Measurements from ENCODE around the gene C6orf89. TPM values are rescaled to one million over a fixed set of nuclear protein-coding genes. Genes with fewer than 3 reads are reported as not detected.

Gene C6orf89
- total RNA-seq, 1 donor from 2014 or later: 28.4 TPM

DNA sequence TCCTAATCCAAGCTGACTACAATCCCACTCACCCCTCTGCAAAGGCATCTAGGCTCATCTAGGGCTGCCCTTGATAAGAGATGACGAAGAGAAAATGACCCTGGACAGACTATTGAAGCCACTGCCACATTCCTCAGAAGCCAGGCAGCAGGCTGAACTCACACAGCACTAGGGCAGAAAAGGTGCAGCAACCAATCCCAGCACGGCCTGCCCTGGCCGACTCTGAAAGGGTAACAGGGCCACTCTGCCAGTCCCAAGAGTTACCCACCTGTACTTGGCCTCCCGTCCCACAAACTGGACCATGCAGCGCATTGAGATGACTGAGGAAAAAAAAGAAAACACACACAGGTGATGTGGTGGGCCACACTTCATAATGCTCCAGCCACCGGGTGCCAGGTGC is 91.2 kb downstream of the C6orf89 start:
- intact Hi-C loops (cut with micrococcal nuclease): no loop called here
- DNase-seq (ENCODE audit: low spot score): no peak
- Mint-ChIP-seq H3K4me3 (ENCODE audit: low read depth) (no peak overlapping the region), H3K9me3 (no peaks in the 10 kb centered on the region), H3K36me3 (ENCODE audit: low read depth) (peaks cover 85% of the 10 kb centered on the region), H3K4me1 (ENCODE audit: low read depth) (peaks cover 18% of the 10 kb centered on the region), H3K27ac (no peak overlapping the region), H3K27me3 (ENCODE audit: low read depth) (no peaks in the 10 kb centered on the region)

DNA sequence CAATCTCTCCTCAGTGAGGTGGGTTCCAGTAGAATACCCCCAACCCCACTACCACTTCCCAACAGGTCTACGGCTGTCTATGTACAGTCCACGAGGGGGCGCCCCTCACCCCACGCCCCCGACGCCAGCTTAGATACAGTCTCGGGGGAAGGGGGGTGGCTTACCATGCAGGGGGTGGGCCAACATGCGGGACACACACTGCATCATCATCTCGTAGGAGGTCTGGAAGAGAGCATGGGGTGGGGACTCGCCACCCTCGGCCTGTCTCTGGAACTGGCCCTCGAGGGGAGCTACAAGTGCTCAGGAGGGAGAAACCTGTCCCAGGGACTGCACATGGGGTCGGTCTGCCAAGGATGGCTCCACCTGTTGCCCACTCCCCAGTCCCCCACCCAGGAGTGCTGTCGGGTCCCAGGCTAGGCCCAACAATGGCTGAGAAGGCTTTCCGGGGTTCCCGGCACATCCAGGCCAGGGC is 91.8 kb downstream of the C6orf89 start:
- peaks cover 20% of the 10 kb centered on the region for H3K4me1 Mint-ChIP-seq (ENCODE audit: low read depth)
- H3K27me3 Mint-ChIP-seq (ENCODE audit: low read depth): no peaks in the 10 kb centered on the region
- H3K4me3 Mint-ChIP-seq (ENCODE audit: low read depth): no peak overlapping the region
- H3K9me3 Mint-ChIP-seq: no peaks in the 10 kb centered on the region
- no peak overlapping the region for H3K27ac Mint-ChIP-seq
- no peak for DNase-seq (ENCODE audit: low spot score)
- intact Hi-C loops (cut with micrococcal nuclease): no loop called here
- H3K36me3 Mint-ChIP-seq (ENCODE audit: low read depth): peaks cover 82% of the 10 kb centered on the region

Other genes starting within 250 kb of the C6orf89 start
- 43.9 and 45.3 TPM in 2 replicates for gene CDKN1A, start 207.2 kb upstream of the C6orf89 start, total RNA-seq
- not detected in 2 replicates for gene RAB44, start 188.1 kb upstream of the C6orf89 start, total RNA-seq
- 2.0 and 2.1 TPM in 2 replicates for gene CPNE5, start 46.5 kb upstream of the C6orf89 start, total RNA-seq
- gene PPIL1, start 11.1 kb upstream of the C6orf89 start, total RNA-seq: 52.4 and 54.8 TPM in 2 replicates
- gene PI16, start 68.8 kb downstream of the C6orf89 start, total RNA-seq: not detected in 2 replicates
- 117 and 119 TPM in 2 replicates for gene MTCH1, start 100.2 kb downstream of the C6orf89 start, total RNA-seq
- 0.64 and 0.87 TPM in 2 replicates for gene FGD2, start 119.7 kb downstream of the C6orf89 start, total RNA-seq

Measured in activated T-helper 2 cell treated with anti-CD3 and anti-CD28 coated beads, Interferon-gamma antibody, Interleukin-2, Interleukin-4, amounts not matched to agents 10 μg/mL and 5 μg/mL and 100 μg/mL, durations not matched to agents 14 hours and 24 hours and 36 hours (primary cell).